Skeletal muscle tissue (tissue), 4 donors: ENCODE measurements around the gene NEURL1B. TPM values are rescaled to one million over a fixed set of nuclear protein-coding genes. Genes with fewer than 3 reads are reported as not detected.

ENCODE experiments used
- H3K27ac ChIP-seq: one replicate; pipeline ENCODE4 v1.7.0; 2013; ENCODE audit warnings: mild to moderate bottlenecking, low read depth, low read length, inconsistent platforms
- H3K27me3 ChIP-seq, 3 donors: one replicate each; pipeline ENCODE4 v1.7.0; 2013; ENCODE audit warnings: low read length in 3 of 3; ENCODE audit not compliant: control insufficient read depth in 3 of 3, insufficient read depth in 3 of 3
- H3K36me3 ChIP-seq, 3 donors: one replicate each; pipeline ENCODE4 v1.7.0; 2013; ENCODE audit warnings: low read length in 3 of 3; ENCODE audit not compliant: control insufficient read depth in 3 of 3, insufficient read depth in 3 of 3
- H3K4me1 ChIP-seq, 3 donors: one replicate each; pipeline ENCODE4 v1.7.0; 2013; ENCODE audit warnings: low read length in 3 of 3, mild to moderate bottlenecking in 3 of 3; ENCODE audit not compliant: control insufficient read depth in 3 of 3, insufficient read depth in 3 of 3
- H3K4me3 ChIP-seq, 3 donors: one replicate each; pipeline ENCODE4 v1.7.0; 2013; ENCODE audit warnings: low read length in 3 of 3
- H3K9ac ChIP-seq, 3 donors: one replicate each; pipeline ENCODE4 v1.7.0; 2013; ENCODE audit warnings: low read length in 3 of 3, mild to moderate bottlenecking in 3 of 3, moderate library complexity in 2 of 3, low read depth in 1 of 3
- H3K9me3 ChIP-seq, 3 donors: one replicate each; pipeline ENCODE4 v1.7.0; 2013; ENCODE audit warnings: low read length in 3 of 3; ENCODE audit not compliant: control insufficient read depth in 3 of 3
- total RNA-seq: library from RNA; depleted of rRNA; stranded (reverse); fragments of >200 nt; gene quantifications from one replicate; pipeline ENCODE4 v1.2.3, GENCODE V29; 2014
- donor health status: Osteomylitis.

NEURL1B gene
- 23.0 TPM for total RNA-seq

GRCh38 chr5:172640822-172641358 lies at the start of gene NEURL1B:
TSS of gene NEURL1B (plus strand) at chr5:172641263. CDS start at chr5:172641407, 144 bp downstream.
- H3K4me3 ChIP-seq = peak within 1 kb of the TSS; percentile 66 to 80 (median 74)
- H3K27ac ChIP-seq = peak within 1 kb of the TSS; percentile 70
- H3K36me3 ChIP-seq = peaks cover 0 to 6% (median 0%) of the 10 kb centered on the region in 3 donors
- H3K4me1 ChIP-seq = peaks cover 17 to 34% (median 25%) of the 10 kb centered on the region in 3 donors
- H3K9me3 ChIP-seq = no peaks in the 10 kb centered on the region
- H3K9ac ChIP-seq = peak within 1 kb of the TSS; percentile 54 to 78 (median 72)
- H3K27me3 ChIP-seq = peaks cover 0 to 20% (median 8%) of the 10 kb centered on the region in 3 donors

- Histone ChIP-seq H3K4me1 (peaks cover 4 to 9% (median 4%) of the 10 kb centered on the region in 3 donors), H3K9me3 (no peaks in the 10 kb centered on the region), H3K27ac (no peak overlapping the region), H3K36me3 (no peaks in the 10 kb centered on the region), H3K4me3 (no peak overlapping the region), H3K27me3 (peaks cover 0 to 1% (median 0%) of the 10 kb centered on the region in 3 donors), H3K9ac (no peak overlapping the region)
Observed at GRCh38 chr5:172591636-172592035, 49.4 kb upstream of the NEURL1B start.

DNA sequence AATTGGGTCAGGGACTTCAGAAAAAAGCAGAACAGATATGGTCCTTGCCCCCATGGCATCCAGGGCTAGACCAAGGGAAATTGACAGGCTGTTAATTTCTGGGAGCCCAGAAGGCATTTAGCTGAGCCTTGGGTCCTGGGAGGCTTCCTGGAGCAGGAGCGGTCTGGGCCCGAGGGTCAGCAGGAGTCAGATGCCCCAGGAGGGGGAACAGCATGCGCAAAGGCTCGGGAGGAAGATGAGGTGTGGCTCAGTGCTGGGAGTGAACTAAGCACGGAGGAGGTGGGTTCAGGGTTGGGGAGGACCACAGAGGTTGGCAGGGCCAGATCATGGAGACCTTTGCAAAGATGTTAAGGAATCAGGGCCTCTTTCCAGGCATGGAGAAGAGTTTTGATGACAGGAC lies 48.2 kb upstream of the NEURL1B start:
- no peak overlapping the region for H3K9ac ChIP-seq
- no peaks in the 10 kb centered on the region for H3K36me3 ChIP-seq
- H3K4me1 ChIP-seq = peaks cover 4 to 17% (median 10%) of the 10 kb centered on the region in 3 donors

DNA sequence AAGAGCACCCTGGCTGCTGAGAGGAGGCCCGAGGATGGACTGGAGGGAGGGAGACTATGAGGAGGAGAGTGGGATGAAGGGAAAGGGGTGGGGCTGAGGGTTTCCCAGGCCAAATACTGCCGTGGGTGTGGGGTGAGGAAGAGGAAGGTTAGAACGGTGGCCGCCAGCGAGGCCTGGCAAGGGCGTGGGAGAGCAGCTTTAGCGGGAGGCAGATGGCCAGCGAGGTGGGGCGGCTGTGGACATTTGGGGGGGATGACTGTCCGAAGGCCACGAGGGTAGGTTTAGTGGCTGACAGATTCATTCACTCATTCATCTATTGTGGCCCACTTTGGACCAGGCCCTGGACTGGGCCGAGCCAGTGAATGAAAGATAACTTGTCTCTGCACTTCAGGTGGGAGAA lies 47.8 kb upstream of the NEURL1B start:
- H3K4me1 ChIP-seq = peaks cover 4 to 21% (median 10%) of the 10 kb centered on the region in 3 donors
- H3K27ac ChIP-seq = no peak overlapping the region
- no peak overlapping the region for H3K4me3 ChIP-seq
- H3K36me3 ChIP-seq = no peaks in the 10 kb centered on the region
- H3K9ac ChIP-seq = no peak overlapping the region
- H3K9me3 ChIP-seq = no peaks in the 10 kb centered on the region
- H3K27me3 ChIP-seq = no peaks in the 10 kb centered on the region

More for the DNA sequence above, 48.2 kb upstream of the NEURL1B start:
- Histone ChIP-seq H3K27me3 (no peaks in the 10 kb centered on the region), H3K9me3 (no peaks in the 10 kb centered on the region), H3K27ac (no peak overlapping the region), H3K4me3 (no peak overlapping the region)

- Histone ChIP-seq H3K4me3 (no peak overlapping the region), H3K36me3 (no peaks in the 10 kb centered on the region), H3K27ac (no peak overlapping the region), H3K9me3 (no peaks in the 10 kb centered on the region), H3K27me3 (no peaks in the 10 kb centered on the region), H3K4me1 (peaks cover 4 to 22% (median 12%) of the 10 kb centered on the region in 3 donors), H3K9ac (no peak overlapping the region)
Observed at GRCh38 chr5:172593721-172594235, 47.3 kb upstream of the NEURL1B start.

DNA sequence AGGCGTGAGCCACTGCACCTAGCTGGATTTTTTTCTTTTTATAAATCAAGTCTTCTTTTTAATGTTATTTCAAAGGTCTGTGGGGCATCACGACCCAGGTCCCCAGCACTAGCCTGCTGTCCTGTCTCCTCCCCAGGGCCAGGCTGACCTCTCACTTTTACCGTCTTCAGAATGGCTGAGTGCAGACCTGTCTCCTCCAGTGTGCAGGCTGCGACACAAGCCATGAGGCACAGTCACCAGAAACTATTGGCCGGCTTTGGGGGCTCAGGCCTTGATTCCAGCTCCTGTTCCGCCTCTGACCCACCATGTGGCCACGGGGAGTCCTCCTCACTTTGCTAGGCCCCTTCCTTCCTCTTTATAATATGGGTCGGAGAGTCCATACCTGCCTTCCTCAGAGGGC lies 46.6 kb upstream of the NEURL1B start:
- Histone ChIP-seq H3K27me3 (no peaks in the 10 kb centered on the region), H3K9me3 (no peaks in the 10 kb centered on the region), H3K4me1 (peaks cover 4 to 22% (median 12%) of the 10 kb centered on the region in 3 donors), H3K4me3 (no peak overlapping the region), H3K27ac (no peak overlapping the region), H3K9ac (no peak overlapping the region), H3K36me3 (no peaks in the 10 kb centered on the region)

- Histone ChIP-seq H3K27ac (no peak overlapping the region), H3K36me3 (no peaks in the 10 kb centered on the region), H3K9ac (no peak overlapping the region), H3K4me3 (no peak overlapping the region), H3K9me3 (no peaks in the 10 kb centered on the region), H3K4me1 (peaks cover 4 to 22% (median 12%) of the 10 kb centered on the region in 3 donors), H3K27me3 (no peaks in the 10 kb centered on the region)
Observed at GRCh38 chr5:172594867-172595466, 46.1 kb upstream of the NEURL1B start.

DNA sequence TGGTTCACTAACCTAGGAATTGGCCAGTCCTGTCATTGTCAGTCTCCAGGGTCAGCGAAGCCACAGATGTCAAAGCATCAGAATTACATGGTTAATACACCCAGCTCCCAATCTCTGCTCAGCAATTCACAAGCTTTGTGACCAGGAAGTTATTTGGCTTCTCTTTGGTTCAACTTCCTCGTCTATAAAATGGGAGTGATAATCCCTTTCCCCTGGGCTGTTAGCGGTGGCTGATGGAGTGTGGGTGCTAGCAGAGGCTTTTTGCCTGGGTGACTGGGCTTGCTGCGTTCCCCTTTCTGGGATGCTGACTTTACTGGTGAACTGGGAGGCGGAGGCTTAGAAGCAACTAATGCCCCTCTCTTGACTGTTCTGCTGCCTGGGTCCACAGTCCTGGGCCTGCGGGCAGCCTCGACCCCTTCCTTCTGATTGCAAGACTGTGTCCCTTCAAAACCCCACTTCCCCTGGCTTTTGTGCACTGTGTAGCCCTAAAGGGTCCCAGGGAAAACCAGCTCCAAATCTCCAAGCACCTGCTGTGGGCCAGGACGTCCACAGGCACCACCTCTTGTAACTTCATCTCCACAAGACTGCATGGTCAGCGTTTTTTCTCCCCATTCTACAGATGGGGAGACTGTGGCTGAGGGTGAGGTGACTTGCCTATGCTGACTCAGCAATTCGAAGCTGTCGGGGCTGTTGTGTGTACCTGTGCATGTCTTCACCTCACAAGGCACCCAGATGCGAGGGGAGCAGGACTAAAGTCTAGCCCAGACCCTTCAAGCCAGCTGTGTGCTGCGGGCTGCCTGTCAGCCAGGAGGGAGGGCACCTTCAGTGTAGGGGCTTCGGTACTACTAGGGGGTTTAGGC lies 45.2 kb upstream of the NEURL1B start:
- Histone ChIP-seq H3K4me3 (no peak overlapping the region), H3K9ac (no peak overlapping the region), H3K27me3 (no peaks in the 10 kb centered on the region), H3K4me1 (peaks cover 4 to 22% (median 14%) of the 10 kb centered on the region in 3 donors), H3K27ac (no peak overlapping the region), H3K9me3 (no peaks in the 10 kb centered on the region), H3K36me3 (no peaks in the 10 kb centered on the region)

GRCh38 chr5:172596638-172597231 lies 44.3 kb upstream of the NEURL1B start:
- peaks cover 4 to 24% (median 17%) of the 10 kb centered on the region in 3 donors for H3K4me1 ChIP-seq
- no peak overlapping the region for H3K9ac ChIP-seq
- H3K9me3 ChIP-seq = no peaks in the 10 kb centered on the region
- no peak overlapping the region for H3K4me3 ChIP-seq
- no peak overlapping the region for H3K27ac ChIP-seq
- no peaks in the 10 kb centered on the region for H3K36me3 ChIP-seq
- no peaks in the 10 kb centered on the region for H3K27me3 ChIP-seq
